ENCODE data around the gene PLVAP. TPM values are rescaled to one million over a fixed set of nuclear protein-coding genes. Genes with fewer than 3 reads are reported as not detected.

The PLVAP gene
- total RNA-seq, 4 donors from 2014 or later: 25.5 to 83.1 (median 26.6) TPM

- no peak overlapping the region for H3K27ac ChIP-seq
- H3K36me3 ChIP-seq: peaks cover 3% of the 10 kb centered on the region
- H3K4me3 ChIP-seq: no peak overlapping the region
- no peaks in the 10 kb centered on the region for H3K9me3 ChIP-seq
- no peaks in the 10 kb centered on the region for H3K27me3 ChIP-seq
- DNase-seq (ENCODE audit: low spot score in 2 of 2): no peak
- 87% methylated on average over 8 of the region's 8 CpGs for WGBS
- TF ChIP-seq POLR2AphosphoS5 (IDR thresholded peaks at IDR 0.05) (no peak), EP300 (IDR thresholded peaks at IDR 0.05) (no peak), POLR2A (IDR thresholded peaks at IDR 0.05) (no peak)
- TF ChIP-seq, protein P1, sequence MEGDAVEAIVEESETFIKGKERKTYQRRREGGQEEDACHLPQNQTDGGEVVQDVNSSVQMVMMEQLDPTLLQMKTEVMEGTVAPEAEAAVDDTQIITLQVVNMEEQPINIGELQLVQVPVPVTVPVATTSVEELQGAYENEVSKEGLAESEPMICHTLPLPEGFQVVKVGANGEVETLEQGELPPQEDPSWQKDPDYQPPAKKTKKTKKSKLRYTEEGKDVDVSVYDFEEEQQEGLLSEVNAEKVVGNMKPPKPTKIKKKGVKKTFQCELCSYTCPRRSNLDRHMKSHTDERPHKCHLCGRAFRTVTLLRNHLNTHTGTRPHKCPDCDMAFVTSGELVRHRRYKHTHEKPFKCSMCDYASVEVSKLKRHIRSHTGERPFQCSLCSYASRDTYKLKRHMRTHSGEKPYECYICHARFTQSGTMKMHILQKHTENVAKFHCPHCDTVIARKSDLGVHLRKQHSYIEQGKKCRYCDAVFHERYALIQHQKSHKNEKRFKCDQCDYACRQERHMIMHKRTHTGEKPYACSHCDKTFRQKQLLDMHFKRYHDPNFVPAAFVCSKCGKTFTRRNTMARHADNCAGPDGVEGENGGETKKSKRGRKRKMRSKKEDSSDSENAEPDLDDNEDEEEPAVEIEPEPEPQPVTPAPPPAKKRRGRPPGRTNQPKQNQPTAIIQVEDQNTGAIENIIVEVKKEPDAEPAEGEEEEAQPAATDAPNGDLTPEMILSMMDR (IDR thresholded peaks at IDR 0.05): no peak
- H3K4me1 ChIP-seq: peaks cover 68% of the 10 kb centered on the region
Observed at GRCh38 chr19:17307876-17308377, 69.2 kb downstream of the PLVAP start.

DNA sequence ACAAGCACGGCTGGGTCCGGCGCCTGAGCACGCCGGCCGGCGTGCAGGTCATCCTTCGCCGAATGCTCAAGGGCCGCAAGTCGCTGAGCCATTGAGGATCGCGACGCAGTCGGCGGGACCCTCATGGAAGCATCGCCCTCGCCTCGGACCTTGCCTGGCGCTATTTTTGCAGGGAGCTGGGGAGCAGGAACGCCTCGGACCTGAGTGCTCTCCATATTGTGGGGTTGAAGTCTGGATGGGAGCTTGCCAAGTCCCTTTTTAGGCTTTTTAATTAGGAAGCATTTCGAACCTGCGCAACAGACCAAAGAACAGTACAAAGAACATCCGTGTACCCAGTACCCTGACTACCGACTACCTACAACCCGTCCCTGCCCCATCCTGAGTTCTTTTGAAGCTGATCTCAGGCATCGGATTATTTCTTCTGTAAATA lies 70.8 kb downstream of the PLVAP start:
- H3K9me3 ChIP-seq: no peaks in the 10 kb centered on the region
- WGBS: 6% methylated on average over 27 of the region's 28 CpGs
- H3K4me3 ChIP-seq: peak overlapping the region; percentile 68
- TF ChIP-seq POLR2A (IDR thresholded peaks at IDR 0.05): no peak
- TF ChIP-seq EP300 (IDR thresholded peaks at IDR 0.05): no peak
- TF ChIP-seq, protein P1 (IDR thresholded peaks at IDR 0.05): no peak
- no peak for TF ChIP-seq POLR2AphosphoS5 (IDR thresholded peaks at IDR 0.05)
- H3K27ac ChIP-seq: peak overlapping the region; percentile 92
- H3K27me3 ChIP-seq: no peaks in the 10 kb centered on the region
- H3K4me1 ChIP-seq: peaks cover 71% of the 10 kb centered on the region
- no peak for DNase-seq (ENCODE audit: low spot score in 2 of 2)
- no peaks in the 10 kb centered on the region for H3K36me3 ChIP-seq

- TF ChIP-seq POLR2A (IDR thresholded peaks at IDR 0.05): peak in 1 of 2 donors; percentile 11
- TF ChIP-seq, protein P1 (IDR thresholded peaks at IDR 0.05): peak; percentile 71 to 79
- no peak for TF ChIP-seq EP300 (IDR thresholded peaks at IDR 0.05)
- TF ChIP-seq POLR2AphosphoS5 (IDR thresholded peaks at IDR 0.05): peak in 2 of 3 donors; percentile 11 to 71
- peak; percentile 97 to 98 for DNase-seq (ENCODE audit: low spot score in 2 of 2)
- H3K9me3 ChIP-seq: no peaks in the 10 kb centered on the region
- H3K4me3 ChIP-seq: peak within 1 kb of the TSS; percentile 68
- WGBS: 0% methylated on average over 44 of the region's 55 CpGs
- H3K4me1 ChIP-seq: peaks cover 65% of the 10 kb centered on the region
- H3K27ac ChIP-seq: peak within 1 kb of the TSS; percentile 92
- no peaks in the 10 kb centered on the region for H3K36me3 ChIP-seq
- H3K27me3 ChIP-seq: no peaks in the 10 kb centered on the region
Observed at GRCh38 chr19:17305517-17306284, 71.4 kb downstream of the PLVAP start, which contains the start of gene MRPL34. MRPL34 (plus strand) TSS chr19:17305872; CDS start chr19:17305893, 21 bp downstream.

GRCh38 chr19:17305216-17305516 lies 72.0 kb downstream of the PLVAP start:
- no peak for DNase-seq (ENCODE audit: low spot score in 2 of 2)
- TF ChIP-seq POLR2A (IDR thresholded peaks at IDR 0.05) (no peak), POLR2AphosphoS5 (IDR thresholded peaks at IDR 0.05) (peak in 2 of 3 donors; percentile 63 to 88), EP300 (IDR thresholded peaks at IDR 0.05) (no peak)
- TF ChIP-seq, protein P1 (IDR thresholded peaks at IDR 0.05): no peak
- no peaks in the 10 kb centered on the region for H3K9me3 ChIP-seq
- peaks cover 60% of the 10 kb centered on the region for H3K4me1 ChIP-seq
- peak overlapping the region; percentile 92 for H3K27ac ChIP-seq
- H3K27me3 ChIP-seq: no peaks in the 10 kb centered on the region
- 0% methylated on average over 6 of the region's 7 CpGs for WGBS
- no peaks in the 10 kb centered on the region for H3K36me3 ChIP-seq
- peak overlapping the region; percentile 68 for H3K4me3 ChIP-seq
